PC-9 (cell line): ENCODE data around the gene POGZ. TPM values are rescaled to one million over a fixed set of nuclear protein-coding genes. Genes with fewer than 3 reads are reported as not detected.

ENCODE experiments used
- BruUV-seq: library from RNA; stranded (reverse); fragments of 400-500 nt; replicated peaks from 2 replicates; lab custom pipeline; 2021; lab: Mats Ljungman, UMichigan
- CTCF ChIA-PET: fragments of 300-600 bp; sonication (Branson Sonifier 250); formaldehyde crosslinking; loops from one replicate; lab custom pipeline; 2022; ENCODE audit warnings: antibody characterized with exemption; lab: Charles Lee
- POLR2A ChIA-PET: fragments of 300-600 bp; sonication (Branson Sonifier 250); formaldehyde crosslinking; loops from one replicate; lab custom pipeline; 2022; ENCODE audit warnings: antibody characterized with exemption; ENCODE audit not compliant: unreplicated experiment; lab: Charles Lee
- DNase-seq, 2 experiments: peaks; one replicate each; pipeline versions ENCODE4 v3.0.0 to v3.0.0-alpha.2; 2015 to 2022; ENCODE audit warnings: mixed read lengths in 1 of 2
- H2AFZ ChIP-seq: fragments of 200-600 bp; sonication (generic); 2 replicates; pipeline ENCODE4 v1.8.1; 2017; ENCODE audit warnings: antibody characterized with exemption
- H3F3A ChIP-seq: fragments of 200-600 bp; sonication (generic); 2 replicates; pipeline ENCODE4 v1.8.1; 2017; ENCODE audit warnings: antibody characterized with exemption, mild to moderate bottlenecking, low read depth; ENCODE audit not compliant: insufficient read depth
- H3K27ac ChIP-seq: fragments of 200-600 bp; sonication (generic); 2 replicates; pipeline ENCODE4 v1.6.1; 2016; ENCODE audit warnings: mixed run types
- H3K27me3 ChIP-seq: fragments of 200-600 bp; sonication (generic); 2 replicates; pipeline ENCODE4 v1.6.1; 2016; ENCODE audit warnings: low read depth, mixed run types; ENCODE audit not compliant: insufficient read depth
- H3K36me3 ChIP-seq: fragments of 200-600 bp; sonication (generic); 2 replicates; pipeline ENCODE4 v1.6.1; 2016; ENCODE audit warnings: low read depth, mixed run types
- H3K4me1 ChIP-seq: fragments of 200-600 bp; sonication (generic); replicated peaks from 2 replicates; pipeline ENCODE4 v1.6.1; 2016; ENCODE audit warnings: mixed run types; ENCODE audit not compliant: insufficient read depth
- H3K4me2 ChIP-seq: fragments of 200-600 bp; sonication (generic); 2 replicates; pipeline ENCODE4 v1.6.1; 2017; ENCODE audit warnings: mixed run types
- H3K4me3 ChIP-seq: fragments of 200-600 bp; sonication (generic); 2 replicates; pipeline ENCODE4 v1.6.1; 2016; ENCODE audit warnings: mixed run types
- H3K79me2 ChIP-seq: fragments of 200-600 bp; sonication (generic); 2 replicates; pipeline ENCODE4 v1.6.1; 2017; ENCODE audit warnings: low read depth, mixed run types
- H3K9me2 ChIP-seq: fragments of 200-600 bp; sonication (generic); 2 replicates; pipeline ENCODE4 v1.8.1; 2017; ENCODE audit warnings: mild to moderate bottlenecking; ENCODE audit not compliant: insufficient read depth
- H3K9me3 ChIP-seq: fragments of 200-600 bp; sonication (generic); 2 replicates; pipeline ENCODE4 v1.8.1; 2016; ENCODE audit warnings: low read depth; ENCODE audit not compliant: insufficient read depth
- H4K20me1 ChIP-seq: fragments of 200-600 bp; sonication (generic); 2 replicates; pipeline ENCODE4 v1.8.1; 2017; ENCODE audit not compliant: insufficient read depth
- EZH2 ChIP-seq: fragments of 200-600 bp; sonication (generic); IDR thresholded peaks from 2 replicates; pipeline ENCODE4 v1.8.0; 2017; ENCODE audit warnings: antibody characterized with exemption, low read depth
- intact Hi-C: fragments of 100-400 bp; cut with micrococcal nuclease; formaldehyde crosslinking; loops from one replicate; pipeline ENCODE4 v1.10.0; 2022; ENCODE audit not compliant: unreplicated experiment
- total RNA-seq: library from RNA; stranded (reverse); gene quantifications from 2 replicates; pipeline ENCODE4 v1.2.3, GENCODE V29; 2021
- TF ChIP-seq, protein P1 (sequence below): fragments of 200-600 bp; sonication (generic); conservative IDR thresholded peaks from 2 replicates; pipeline ENCODE4 v1.6.1; 2017; ENCODE audit warnings: mixed run types, antibody characterized with exemption, mild to moderate bottlenecking, moderate library complexity

The POGZ gene
- total RNA-seq, 1 experiment from 2014 or later = 71.0 TPM

- Histone ChIP-seq H3K4me1 (no peaks in the 10 kb centered on the region), H3K27me3 (no peaks in the 10 kb centered on the region), H3K79me2 (no peaks in the 10 kb centered on the region), H3K36me3 (peaks cover 3% of the 10 kb centered on the region; the same call in 1 of the 2 replicates), H3K9me2 (no peaks in the 10 kb centered on the region), H3F3A (no peaks in the 10 kb centered on the region), H3K4me3 (no peak overlapping the region), H4K20me1 (peaks cover 1% of the 10 kb centered on the region; the same call in 1 of the 2 replicates), H3K4me2 (no peak overlapping the region), H2AFZ (no peak overlapping the region), H3K9me3 (no peaks in the 10 kb centered on the region), H3K27ac (no peak overlapping the region)
- no peak for DNase-seq
- CTCF ChIA-PET = interaction anchor here (0.6 kb wide), 2 partner anchors 115 to 283 kb away, joined by 6 read pairs; no protein-coding TSS in a partner anchor
- intact Hi-C loops = no loop called here
- BruUV-seq = no TSS peak
- POLR2A ChIA-PET = no interaction called here
- TF ChIP-seq, protein P1, sequence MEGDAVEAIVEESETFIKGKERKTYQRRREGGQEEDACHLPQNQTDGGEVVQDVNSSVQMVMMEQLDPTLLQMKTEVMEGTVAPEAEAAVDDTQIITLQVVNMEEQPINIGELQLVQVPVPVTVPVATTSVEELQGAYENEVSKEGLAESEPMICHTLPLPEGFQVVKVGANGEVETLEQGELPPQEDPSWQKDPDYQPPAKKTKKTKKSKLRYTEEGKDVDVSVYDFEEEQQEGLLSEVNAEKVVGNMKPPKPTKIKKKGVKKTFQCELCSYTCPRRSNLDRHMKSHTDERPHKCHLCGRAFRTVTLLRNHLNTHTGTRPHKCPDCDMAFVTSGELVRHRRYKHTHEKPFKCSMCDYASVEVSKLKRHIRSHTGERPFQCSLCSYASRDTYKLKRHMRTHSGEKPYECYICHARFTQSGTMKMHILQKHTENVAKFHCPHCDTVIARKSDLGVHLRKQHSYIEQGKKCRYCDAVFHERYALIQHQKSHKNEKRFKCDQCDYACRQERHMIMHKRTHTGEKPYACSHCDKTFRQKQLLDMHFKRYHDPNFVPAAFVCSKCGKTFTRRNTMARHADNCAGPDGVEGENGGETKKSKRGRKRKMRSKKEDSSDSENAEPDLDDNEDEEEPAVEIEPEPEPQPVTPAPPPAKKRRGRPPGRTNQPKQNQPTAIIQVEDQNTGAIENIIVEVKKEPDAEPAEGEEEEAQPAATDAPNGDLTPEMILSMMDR = no peak
- no peak for TF ChIP-seq EZH2
Measured at GRCh38 chr1:151416231-151416630, 43.1 kb downstream of the POGZ start.

DNA sequence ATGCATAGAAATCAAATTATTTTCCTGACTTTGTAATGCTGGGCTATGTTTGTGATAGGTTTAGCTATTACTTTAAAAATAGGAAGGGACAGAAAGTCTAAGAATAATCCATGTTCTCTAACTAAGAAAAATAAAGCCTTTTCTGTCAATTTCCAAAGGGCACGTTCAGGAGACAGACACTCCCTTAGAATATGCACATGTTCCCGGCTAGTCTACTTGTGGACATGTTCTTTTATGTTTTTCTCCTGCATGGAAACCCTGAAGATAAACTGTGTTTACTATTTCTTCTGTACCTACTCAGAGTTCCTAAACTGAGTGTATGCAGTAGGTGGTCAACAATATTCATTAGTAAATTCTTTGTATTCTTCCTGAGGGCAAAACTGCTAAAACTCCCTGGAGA, 47.4 kb downstream of the POGZ start:
- H3K4me3 ChIP-seq = no peak overlapping the region
- H3K9me3 ChIP-seq = no peaks in the 10 kb centered on the region
- intact Hi-C loops = no loop called here
- ChIA-PET CTCF (interaction anchor here (1.0 kb wide), 1 partner anchor 13 kb away, joined by 3 read pairs; the partner anchor contains the start of gene PSMB4), POLR2A (no interaction called here)
- peaks cover 28% of the 10 kb centered on the region for H3K36me3 ChIP-seq
- H3K27ac ChIP-seq = no peak overlapping the region
- H3K9me2 ChIP-seq = no peaks in the 10 kb centered on the region
- no peak overlapping the region for H2AFZ ChIP-seq
- no peak for TF ChIP-seq EZH2
- TF ChIP-seq, protein P1 = no peak
- H3K4me1 ChIP-seq = no peaks in the 10 kb centered on the region
- DNase-seq = no peak
- peaks cover 4% of the 10 kb centered on the region; the same call in 1 of the 2 replicates for H4K20me1 ChIP-seq
- H3K27me3 ChIP-seq = no peaks in the 10 kb centered on the region
- peaks cover 3% of the 10 kb centered on the region; the same call in 1 of the 2 replicates for H3F3A ChIP-seq
- no peaks in the 10 kb centered on the region for H3K79me2 ChIP-seq
- no peak overlapping the region for H3K4me2 ChIP-seq
- BruUV-seq = no TSS peak

DNA sequence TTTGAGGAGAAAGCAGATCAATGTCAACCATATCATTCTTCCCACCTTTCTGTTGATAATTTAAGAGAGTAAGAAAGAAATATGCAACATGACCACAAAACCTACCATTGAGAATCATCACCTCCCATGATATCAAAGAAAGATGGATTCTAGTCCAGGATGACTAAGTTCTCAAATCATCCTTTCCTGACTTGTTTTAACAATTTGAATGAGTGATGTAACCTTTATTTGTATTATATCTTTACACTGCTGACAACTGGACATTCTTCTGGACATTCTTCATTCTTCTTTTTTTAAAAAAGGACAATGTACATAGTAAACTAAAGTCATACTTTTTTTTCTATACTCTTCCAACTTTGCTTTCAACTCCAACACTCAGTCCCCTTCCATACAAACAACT, 50.4 kb downstream of the POGZ start:
- intact Hi-C loops = no loop called here
- H3K4me3 ChIP-seq = no peak overlapping the region
- H3K9me2 ChIP-seq = no peaks in the 10 kb centered on the region
- H3K9me3 ChIP-seq = no peaks in the 10 kb centered on the region
- H3K4me2 ChIP-seq = no peak overlapping the region
- no peaks in the 10 kb centered on the region for H3K27me3 ChIP-seq
- POLR2A ChIA-PET = no interaction called here
- peaks cover 36% of the 10 kb centered on the region for H3K36me3 ChIP-seq
- H3K79me2 ChIP-seq = no peaks in the 10 kb centered on the region
- peaks cover 4% of the 10 kb centered on the region; the same call in 1 of the 2 replicates for H4K20me1 ChIP-seq
- no peaks in the 10 kb centered on the region for H3K4me1 ChIP-seq
- no peak for DNase-seq
- TF ChIP-seq EZH2 = no peak
- H3F3A ChIP-seq = peaks cover 3% of the 10 kb centered on the region; the same call in 1 of the 2 replicates
- H3K27ac ChIP-seq = no peak overlapping the region
- no TSS peak for BruUV-seq
- H2AFZ ChIP-seq = no peak overlapping the region
- CTCF ChIA-PET = no interaction called here

- H3K9me3 ChIP-seq = no peaks in the 10 kb centered on the region
- H3K4me3 ChIP-seq = no peak overlapping the region
- TF ChIP-seq, protein P1 = no peak
- TF ChIP-seq EZH2 = no peak
- H3K9me2 ChIP-seq = no peaks in the 10 kb centered on the region
- peaks cover 4% of the 10 kb centered on the region; the same call in 1 of the 2 replicates for H4K20me1 ChIP-seq
- ChIA-PET POLR2A (interaction anchor here (0.7 kb wide), 2 partner anchors 65 to 113 kb away, joined by 3 to 5 read pairs; no protein-coding TSS in a partner anchor), CTCF (no interaction called here)
- no peaks in the 10 kb centered on the region for H3K4me1 ChIP-seq
- H3K4me2 ChIP-seq = no peak overlapping the region
- H2AFZ ChIP-seq = no peak overlapping the region
- no peaks in the 10 kb centered on the region for H3K79me2 ChIP-seq
- H3F3A ChIP-seq = peaks cover 19% of the 10 kb centered on the region
- DNase-seq = no peak
- H3K36me3 ChIP-seq = peaks cover 38% of the 10 kb centered on the region
- H3K27me3 ChIP-seq = no peaks in the 10 kb centered on the region
- no TSS peak for BruUV-seq
- intact Hi-C loops = no loop called here
- no peak overlapping the region for H3K27ac ChIP-seq
Measured at GRCh38 chr1:151407304-151407703, 52.0 kb downstream of the POGZ start.
